Measurements from ENCODE around the gene RFPL3.
"Not testable (repeated sequence)": the region's sequence is repeated elsewhere in the genome, so short reads cannot be mapped to it uniquely, and the experiment has no call there.

The RFPL3 gene

DNA sequence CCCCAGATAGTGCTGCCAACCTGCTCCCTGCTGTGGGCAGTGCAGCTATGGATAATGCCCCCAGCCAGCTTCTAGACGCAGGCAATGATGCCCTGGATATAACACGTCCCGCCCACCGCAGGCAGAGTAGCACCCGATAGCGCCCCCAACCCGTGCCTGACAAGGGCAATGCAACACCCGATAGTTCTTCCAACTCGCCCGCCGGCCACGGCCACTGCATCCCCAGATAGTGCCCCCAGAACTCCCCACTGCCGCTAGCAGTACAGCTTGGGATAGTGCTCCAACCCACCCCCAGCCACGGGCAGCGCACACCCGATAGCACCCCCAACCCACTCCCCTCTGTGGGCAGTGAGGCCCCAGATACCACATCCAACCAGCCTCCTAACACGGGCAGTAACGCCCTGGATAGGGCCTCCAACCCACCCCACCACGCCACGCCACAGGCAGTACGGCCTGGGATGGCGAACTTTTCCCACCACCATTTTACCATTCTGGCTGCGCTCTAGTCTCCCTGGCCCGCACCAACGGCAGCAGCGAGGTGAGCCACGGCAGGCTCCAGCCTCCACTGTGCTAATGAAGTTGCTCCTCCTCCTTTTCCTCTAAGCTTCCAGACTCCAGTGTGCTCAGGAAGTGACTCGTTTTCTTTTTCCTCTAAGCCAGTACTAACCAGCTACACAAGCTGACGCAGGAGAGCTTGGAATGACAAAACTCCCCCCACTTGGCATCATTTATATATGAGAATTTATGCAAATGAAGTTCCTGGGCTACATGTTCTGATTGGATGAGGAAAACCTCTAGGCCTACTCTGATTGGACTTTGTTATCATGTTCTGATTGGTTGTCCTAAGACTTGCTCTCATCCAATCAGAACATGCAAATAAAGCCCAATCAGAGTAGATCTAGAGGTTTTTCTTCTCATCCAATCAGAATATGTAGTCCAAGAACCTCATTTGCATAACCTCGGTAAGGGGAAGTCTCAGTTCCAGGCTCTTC is 3.0 kb upstream of the RFPL3 start:
- DNase-seq = no peak

DNA sequence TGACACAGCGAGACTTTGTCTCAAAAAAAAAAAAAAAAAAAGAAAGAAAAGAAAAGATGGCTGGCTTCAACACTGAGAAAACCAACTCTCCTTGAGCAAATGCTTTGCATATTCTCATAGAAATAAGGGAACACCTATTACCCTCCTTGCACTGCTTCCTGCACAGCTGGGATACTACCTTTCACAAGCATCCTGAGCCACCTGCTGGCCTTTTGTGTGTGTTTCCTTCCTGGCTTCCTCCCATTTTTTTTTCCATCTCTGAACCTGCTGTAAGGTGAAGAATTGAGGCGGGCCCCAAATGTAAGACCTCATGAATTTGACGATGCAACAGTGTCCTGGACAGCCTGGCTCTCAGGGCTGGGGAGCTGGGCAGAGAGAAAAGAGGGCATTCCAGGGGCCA is 1.9 kb upstream of the RFPL3 start:
- no peak for DNase-seq

DNA sequence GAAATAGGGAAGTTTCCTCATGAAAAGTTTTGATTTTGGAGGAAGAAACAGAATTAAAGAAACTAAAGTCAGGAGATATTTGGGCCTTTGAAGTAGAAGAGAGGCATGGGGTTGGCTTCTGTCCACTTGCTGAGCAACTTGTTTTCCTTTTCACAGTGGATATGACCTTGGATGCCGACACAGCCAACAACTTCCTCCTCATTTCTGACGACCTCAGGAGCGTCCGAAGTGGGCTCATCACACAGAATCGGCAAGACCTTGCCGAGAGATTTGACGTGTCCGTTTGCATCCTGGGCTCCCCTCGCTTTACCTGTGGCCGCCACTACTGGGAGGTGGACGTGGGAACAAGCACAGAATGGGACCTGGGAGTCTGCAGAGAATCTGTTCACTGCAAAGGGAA is 2.4 kb downstream of the RFPL3 start:
- not testable (repeated sequence) for DNase-seq

DNA sequence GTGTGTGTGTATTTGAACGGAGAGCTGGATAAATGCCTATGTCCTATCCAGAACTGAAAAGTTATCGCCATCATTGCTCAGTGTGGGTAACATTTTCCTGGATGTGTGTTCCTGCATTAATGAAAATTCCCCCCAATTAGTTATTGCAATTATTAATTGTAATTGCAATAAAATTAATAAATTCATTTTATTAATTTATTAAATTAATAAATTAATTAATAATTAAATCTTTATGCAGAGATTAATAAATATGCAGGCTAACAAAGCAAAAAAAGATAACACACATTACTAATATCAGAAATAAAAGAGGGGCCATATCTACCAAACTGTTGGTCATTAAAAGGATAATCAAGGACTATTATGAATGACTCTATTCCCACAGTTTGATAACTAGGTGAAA is 3.6 kb downstream of the RFPL3 start:
- no peak for DNase-seq

DNA sequence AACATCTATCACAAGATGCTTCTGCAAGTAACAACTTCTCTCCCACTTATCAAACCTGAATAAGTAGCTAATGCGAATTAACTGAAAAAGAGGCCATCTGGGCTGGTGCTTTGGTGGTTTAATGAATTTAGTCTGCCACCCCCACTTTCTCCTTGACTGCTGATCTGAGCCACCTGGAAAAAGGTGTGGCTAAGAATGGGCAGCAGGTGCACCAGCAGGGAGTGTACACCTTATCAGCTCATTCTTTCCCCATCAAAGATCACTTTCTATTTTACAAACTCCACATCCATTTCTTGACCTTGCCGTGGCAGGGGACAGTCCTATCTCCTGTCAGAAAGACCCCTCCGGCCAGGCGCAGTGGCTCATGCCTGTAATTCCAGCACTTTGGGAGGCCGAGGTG is 6.5 kb downstream of the RFPL3 start:
- DNase-seq = no peak

DNA sequence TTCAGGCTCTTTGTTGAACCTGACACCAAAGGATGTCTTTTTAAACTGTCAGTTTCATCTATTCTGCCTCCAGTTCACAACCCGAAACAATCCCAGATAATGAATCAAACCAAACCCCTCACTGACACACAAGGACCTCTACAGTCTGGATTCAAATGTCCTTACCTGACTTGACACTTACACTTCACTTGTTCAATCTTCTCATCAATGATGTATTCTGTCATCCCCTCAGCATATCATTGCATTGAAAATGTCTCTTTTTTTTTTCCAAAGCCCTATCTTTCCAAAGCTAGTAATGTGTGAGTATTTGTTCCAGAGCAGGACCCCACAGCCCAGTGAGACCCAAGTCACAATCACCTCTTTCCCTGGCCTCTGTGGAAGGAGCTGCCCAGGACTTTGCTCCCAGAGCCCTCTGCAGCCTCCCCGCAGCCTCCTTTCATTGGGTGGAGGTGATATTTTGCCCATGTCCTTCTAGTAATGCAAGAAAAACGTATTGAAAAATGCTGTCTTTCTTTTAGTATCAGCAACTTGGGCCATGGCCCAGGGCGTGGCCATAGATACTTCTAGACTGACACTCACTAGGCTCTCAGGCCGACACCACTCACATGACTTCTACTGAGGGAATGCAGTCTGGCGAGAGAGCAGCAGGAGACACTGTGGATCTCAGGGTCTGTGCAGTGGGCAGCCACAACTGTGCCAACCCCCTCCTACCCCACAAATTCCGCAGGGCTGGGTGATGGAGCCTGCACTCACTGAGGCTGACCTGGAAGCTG is 18.2 kb downstream of the RFPL3 start:
- no peak for DNase-seq

DNA sequence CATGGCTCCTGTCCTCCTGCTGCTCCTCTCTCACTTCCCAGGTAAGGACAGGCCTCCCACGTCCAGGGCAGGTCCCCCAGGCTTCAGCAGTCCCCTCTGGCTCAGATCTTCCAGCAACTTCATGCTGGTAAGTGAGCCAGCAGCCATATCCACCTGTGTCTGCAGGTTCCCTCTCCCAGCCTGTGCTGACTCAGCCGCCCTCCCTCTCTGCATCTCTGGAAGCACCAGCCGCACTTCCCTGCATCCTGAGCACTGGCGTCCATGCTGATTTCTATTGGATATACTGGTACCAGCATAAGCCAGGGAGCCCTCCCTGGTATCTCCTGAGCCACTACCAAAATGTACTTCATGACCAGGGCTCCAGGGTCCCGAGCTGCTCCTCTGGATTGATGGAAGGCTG is 19.0 kb downstream of the RFPL3 start:
- DNase-seq = no peak

DNA sequence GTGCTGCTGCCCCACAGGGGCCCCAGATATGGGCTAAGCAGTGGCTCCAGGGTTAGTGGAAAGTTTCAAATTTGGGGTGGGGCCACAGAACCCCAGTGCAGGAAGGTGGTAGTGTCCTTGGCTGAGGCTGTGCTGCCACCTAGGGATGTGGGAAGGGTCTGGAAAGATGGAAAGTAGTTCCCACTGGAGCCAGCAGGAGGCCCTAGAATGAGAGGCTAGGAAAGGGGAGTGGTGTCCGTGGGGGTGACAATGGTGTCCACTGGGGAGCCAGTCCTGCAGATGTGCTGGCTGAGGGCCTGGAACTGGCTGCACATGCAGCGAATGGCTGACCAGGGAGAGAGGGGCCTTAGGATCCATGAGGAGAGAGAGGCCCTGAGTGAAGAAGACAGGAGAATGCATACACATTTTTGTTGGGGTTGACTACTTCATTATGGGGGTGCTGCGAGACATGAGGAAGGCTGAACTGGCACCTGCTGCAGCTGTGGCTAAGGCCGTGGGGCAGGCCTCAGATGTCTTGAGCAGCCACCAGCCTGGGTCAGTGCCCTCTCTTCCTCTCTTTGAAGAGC is 21.1 kb downstream of the RFPL3 start:
- peak; percentile 44 for DNase-seq

DNA sequence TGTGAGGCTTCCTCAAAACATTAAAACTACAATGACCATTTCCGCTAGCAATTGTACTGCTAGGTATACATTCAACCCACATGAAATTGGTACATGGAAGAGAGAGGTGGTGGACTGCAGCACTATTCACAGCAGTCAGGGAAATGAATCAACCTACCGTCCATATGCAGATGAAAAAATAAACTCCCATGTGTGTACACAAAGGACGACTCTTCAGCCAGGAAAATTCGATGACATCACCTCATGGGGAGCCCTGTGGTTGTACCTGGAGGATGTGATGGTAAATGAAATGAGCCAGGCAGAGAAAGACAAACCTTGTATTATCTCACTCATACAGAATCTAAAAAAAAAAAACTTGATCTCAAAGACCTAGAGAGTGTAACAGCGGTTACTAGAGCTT is 23.3 kb downstream of the RFPL3 start:
- DNase-seq = no peak

DNA sequence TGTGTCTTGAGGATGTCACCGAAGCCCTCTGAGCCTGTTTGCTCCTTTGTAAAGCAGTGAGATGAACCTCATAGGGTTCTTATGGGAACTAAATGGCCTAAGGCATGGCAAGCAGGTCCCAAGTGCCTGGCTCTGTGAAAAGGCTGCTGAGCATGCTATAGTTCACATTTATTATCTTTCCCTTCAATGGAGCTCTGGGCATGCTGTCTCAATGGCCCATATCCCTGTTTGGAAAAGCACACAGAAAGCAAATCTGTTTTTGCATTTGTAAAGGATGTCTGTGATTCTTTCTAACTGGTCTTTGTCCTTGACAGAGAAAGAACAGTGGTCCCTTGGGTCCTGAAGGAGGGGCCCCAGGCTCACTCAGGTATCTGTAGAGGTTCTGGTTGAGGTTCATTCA is 28.0 kb downstream of the RFPL3 start:
- DNase-seq = no peak

DNA sequence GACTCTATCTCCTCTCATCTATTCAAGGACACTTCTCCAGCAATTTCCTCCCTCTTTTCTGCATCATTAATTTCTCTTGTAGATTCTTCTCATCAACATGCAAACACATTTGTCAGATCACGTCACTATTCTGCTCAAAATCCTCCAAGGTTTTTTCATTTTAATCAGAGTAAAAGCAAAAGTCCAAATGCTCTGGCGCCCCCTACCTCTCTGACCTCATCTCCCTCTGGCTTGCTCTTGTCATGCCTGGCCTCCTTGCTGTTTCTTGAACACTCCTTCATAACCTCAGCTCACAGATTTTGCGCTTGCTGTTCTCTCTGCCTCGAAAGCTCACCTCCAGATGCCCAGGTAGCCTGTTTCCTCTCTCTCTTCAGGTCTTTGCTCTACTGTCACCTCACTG is 32.0 kb downstream of the RFPL3 start:
- DNase-seq = peak; percentile 33

DNA sequence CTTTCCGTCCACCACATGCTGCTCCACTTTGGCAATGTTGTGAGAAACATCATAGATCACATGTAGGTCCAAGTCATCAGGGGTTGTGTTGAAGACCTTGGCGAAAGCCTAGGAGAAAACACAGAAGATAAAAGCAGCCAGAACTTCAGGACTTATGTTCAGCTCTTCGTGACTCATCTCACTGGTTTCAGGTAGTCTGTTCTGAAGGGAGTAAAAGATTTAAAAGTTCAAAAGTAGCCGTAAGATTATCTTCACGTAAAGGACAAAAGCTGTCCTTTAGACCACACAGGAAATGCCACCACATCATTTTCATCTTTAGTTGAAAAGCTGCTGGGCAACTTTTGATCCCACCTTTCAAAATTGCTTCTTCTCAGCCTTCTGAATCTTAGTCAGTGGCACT is 37.4 kb downstream of the RFPL3 start:
- DNase-seq = no peak

DNA sequence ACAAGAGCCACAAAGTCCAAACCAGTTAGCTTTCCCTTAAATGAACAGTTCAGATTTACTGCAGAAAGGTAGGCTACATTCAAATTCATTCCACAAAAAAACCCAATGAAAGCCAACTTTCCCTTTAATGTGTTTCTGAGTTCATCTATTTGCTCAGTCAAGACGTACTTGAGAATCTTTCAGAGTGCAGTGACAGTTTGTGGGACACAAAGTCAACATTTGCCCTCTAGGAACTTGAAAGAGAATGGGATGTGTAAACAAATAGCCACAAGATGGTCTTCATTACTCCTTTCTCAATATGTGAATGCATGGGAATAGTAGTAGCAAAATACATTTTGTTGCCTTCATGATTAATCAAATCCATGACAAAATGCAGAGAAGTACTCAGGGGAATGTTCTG is 38.6 kb downstream of the RFPL3 start:
- DNase-seq = no peak

DNA sequence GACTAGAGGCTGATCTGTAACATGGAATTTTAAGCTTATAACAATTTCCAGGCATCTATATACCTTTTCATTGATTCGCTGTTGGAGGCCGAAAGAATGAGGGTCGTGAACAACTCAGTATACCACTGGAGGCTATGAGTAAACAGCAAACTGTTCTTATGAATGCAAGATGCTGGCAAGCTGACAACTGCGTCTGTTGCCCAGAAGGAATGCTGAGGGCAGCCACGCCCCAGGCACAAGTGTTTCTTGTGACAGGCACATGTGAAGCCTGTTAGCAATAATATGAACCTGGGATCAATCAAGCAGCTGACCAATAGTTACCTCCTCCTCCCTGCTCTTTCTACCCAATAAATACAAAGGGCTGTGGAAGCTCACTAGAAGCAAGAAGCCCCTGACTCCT is 39.1 kb downstream of the RFPL3 start:
- no peak for DNase-seq

DNA sequence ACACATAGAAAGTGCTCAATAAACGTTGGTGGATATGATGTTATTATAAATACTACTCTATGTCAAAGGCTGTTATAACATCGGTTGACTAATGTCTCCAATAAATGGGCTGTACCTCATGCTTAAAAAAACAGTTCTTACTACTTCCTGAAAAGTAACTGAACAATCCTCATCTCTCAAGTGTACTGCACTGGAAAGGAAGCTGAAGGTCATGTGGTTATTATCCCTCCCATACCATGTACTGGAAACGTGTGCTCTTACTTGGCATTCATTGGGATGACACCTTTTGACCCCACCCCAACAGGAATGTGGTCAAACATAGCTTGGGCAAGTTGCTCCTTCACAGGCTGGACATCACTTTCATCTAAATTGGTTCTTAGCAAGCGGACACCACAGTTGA is 43.8 kb downstream of the RFPL3 start:
- no peak for DNase-seq

DNA sequence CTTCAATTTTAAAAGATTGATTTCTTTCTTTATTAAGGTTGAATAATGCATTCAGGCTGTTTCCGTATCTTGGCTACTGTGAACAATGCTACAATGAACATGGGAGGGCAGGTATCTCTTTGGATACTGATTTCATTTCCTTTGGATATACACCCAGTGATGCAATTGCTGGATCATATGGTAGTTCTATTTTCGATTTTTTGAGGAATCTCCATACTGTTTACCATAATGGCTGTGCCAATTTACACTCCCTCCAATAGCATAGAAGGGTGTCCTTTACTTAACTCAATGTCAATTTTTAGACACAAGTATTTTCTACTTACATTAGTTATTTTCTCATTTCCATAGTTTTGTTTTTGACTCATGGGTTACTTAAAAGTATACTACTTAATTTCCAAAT is 46.4 kb downstream of the RFPL3 start:
- DNase-seq = no peak

DNA sequence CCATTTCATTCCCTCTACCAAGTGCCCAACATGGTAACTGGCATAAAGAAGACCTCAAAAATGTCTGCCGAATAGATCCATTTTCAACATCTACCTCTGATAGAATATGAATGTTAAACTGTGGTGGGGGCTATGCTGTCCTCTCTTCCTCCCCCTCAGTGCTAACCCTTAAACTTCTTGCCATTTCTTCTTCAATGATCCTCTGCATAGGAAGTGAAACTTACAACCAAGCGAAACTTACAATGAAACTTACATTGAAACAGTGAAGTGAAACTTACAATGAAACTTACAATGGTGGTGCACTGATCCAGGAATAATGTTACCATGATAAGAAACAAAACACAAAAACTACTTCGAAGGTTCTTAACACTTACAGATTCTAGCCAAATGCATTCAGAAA is 49.6 kb downstream of the RFPL3 start:
- DNase-seq = no peak

DNA sequence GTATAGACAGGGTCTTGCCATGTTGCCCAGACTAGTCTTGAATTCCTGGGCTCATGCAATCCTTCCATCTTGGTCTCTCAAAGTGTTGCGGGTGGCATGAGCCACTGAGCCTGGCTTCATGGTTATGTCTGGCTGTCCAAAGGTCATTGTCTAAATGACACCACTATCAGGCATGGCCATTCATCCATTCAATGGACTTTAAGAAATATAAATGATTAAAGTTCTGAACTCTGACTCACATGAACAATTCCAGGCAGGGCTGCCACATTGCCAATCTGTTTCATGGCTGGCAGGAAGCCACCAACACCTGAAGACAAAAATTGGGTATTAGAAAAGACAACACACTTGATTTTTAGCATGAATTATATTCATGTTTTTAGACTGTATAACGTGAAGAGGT is 50.3 kb downstream of the RFPL3 start:
- no peak for DNase-seq

DNA sequence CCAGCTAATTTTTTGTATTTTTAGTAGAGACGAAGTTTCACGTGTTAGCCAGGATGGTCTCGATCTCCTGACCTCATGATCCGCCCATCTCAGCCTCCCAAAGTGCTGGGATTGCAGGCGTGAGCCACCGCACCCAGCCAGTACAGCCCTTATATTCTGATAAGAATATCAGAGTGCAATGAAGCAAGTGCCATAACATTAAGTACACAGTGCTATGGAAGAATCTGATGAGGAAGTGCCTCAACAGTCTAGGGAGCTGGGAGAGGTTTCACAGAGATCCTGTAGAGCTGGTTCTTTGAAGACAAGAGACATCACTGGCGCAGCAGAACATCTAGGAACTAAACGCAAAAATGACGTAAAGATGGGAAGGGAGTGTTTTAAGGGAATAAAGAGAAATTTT is 52.3 kb downstream of the RFPL3 start:
- DNase-seq = no peak

DNA sequence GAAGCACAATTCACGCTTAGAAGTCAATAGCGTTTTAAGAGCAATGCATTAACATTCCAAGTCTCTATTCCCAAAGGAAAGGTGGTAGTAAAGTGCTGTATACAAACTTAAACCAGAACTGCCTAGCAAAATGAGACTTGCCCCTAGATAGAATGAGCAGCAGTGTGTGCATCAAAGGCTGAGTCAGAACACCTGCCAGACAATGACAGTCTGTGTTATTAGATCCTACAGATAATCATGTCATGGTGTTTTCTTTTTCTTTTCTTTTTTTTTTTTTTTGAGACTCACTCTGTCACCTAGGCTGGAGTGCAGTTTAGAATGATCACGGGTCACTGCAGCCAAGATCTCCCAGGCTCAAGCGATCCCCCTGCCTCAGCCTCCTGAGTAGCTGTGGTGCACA is 52.8 kb downstream of the RFPL3 start:
- DNase-seq = no peak
